Measurements from ENCODE around the gene PARD3B. TPM values are rescaled to one million over a fixed set of nuclear protein-coding genes. Genes with fewer than 3 reads are reported as not detected.

The PARD3B gene
- total RNA-seq, 1 donor from 2014 or later, result 10.3 TPM

DNA sequence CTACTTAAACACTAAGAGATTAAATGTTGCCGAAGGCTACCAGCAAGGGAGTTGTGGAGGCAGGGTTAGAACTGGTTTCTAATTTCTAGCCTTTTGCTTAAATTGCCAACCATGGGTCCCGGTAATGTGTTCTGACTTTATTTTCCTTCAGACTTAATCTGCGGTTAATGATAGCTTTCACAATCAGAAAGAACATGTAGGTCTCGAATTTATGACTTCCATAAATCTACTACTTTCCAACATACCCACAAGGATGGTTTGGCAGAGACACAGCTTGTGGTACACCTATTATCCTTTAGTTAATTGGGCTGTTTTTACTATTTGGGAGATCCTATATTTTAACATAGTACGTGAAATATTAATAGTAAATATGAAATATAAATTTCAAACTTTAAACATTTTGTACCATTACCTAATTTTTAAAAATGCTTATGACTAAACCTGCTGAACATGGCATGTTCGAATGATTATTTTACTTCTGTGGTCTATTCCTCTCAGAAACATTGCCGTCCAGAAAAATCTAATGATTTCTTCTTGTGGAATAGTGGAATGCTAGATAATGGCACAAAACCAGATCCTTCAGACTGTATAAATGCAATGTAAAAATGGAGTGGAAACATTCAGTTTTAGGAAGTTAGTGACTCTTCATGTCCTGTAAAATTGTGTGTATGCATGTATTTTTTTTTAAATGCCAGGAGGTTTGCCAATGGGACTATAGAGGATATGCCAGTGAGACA lies 41.3 kb downstream of the PARD3B start:
- no peak for DNase-seq (ENCODE audit: extremely low read depth, low read depth, low spot score)

DNA sequence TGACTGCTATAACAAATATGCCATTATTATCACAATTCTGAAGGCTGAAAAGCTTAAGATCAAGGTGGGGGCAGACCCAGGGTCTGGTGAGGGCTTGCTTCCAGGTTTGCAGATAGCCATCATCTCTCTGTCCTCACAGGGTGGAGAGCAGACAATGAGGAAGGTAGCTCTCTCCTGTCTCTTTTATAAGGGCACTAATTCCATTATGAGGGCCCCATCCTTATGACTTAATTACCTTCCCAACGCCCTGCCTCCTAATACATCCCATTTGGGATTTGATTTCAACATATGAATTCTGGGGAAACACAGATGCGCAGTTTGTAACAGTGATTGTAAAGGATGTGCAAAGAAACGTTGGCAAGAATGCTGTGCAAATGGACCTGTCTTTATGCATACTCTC lies 44.8 kb downstream of the PARD3B start:
- no peak for DNase-seq (ENCODE audit: extremely low read depth, low read depth, low spot score)

GRCh38 chr2:204591225-204591624 lies 46.0 kb downstream of the PARD3B start:
- no peak for DNase-seq (ENCODE audit: extremely low read depth, low read depth, low spot score)

DNA sequence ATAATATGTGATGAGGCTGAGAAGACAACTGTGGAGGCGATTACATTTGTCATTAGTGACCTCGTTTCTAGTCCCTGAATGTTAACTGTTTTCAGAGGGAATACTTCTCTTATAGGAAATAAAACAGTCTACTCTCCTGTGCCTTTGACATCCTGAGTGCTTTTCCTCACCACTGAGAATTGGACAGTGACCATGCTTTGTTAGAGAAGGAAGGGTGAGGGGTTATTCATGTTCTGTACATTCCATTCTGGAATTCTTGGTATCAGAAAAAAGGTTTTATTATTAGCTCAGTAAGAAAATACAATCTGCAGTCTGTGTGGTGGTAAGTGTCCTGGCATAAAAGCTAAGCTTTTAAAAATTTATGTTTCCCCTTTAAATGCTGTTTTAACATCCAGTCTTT lies 58.8 kb downstream of the PARD3B start:
- no peak for DNase-seq (ENCODE audit: extremely low read depth, low read depth, low spot score)

DNA sequence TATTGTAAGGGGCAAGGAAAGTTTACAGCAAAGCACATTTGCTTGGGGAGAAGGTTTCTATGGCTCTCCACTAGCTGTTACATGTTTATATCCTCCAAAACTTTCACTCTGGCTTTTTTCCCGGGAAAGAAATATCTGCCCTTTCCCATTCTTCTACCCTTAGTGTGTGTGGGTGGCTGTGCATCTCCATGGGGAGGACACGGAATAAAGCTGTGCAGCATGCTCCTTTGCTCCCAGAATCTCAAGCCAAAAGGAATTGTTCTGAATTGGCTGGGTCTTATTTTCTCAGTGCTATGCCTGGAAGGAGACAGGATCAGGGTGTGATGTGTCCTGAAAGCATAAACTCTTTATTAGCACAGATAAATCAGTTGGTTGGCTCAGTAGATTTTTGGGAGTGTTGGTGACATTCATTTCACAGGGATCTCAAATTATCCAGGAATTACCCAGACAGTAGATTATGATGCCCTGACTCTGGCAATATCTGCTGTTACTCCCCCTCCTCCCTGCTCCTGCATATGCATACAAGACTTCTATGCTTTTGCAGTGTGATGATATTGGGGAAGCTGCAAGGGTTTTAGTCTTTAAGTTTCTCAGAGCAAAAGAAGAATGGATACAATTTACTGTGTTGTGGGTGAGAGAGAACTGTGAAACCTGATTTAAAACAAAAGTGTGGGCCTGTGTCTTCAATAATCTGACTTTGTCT lies 63.1 kb downstream of the PARD3B start:
- DNase-seq (ENCODE audit: extremely low read depth, low read depth, low spot score), result no peak

GRCh38 chr2:204611017-204611631 lies 65.8 kb downstream of the PARD3B start:
- DNase-seq (ENCODE audit: extremely low read depth, low read depth, low spot score), result no peak

DNA sequence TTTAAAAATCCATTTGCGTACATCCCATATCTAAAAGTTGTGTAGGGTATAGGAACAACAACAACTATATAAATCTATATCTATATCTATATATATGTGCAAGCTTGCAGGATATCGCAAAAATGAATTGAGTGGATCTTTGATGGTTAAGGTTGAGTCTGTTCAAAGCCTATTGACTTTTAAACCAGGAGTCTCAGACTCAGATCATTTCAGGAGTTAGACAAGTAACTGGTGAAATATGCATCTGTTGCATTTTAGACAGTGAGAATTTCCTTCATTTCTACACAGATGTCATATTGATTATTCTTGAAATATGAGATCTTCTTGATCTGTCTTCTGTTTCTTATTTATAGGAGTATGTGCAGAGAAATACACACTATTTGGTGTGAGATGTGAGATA lies 66.5 kb downstream of the PARD3B start:
- no peak for DNase-seq (ENCODE audit: extremely low read depth, low read depth, low spot score)

- no peak for DNase-seq (ENCODE audit: extremely low read depth, low read depth, low spot score)
These were observed 68.4 kb downstream of the PARD3B start for GRCh38 chr2:204613635-204614034.

GRCh38 chr2:204615456-204615855 lies 70.2 kb downstream of the PARD3B start:
- no peak for DNase-seq (ENCODE audit: extremely low read depth, low read depth, low spot score)

DNA sequence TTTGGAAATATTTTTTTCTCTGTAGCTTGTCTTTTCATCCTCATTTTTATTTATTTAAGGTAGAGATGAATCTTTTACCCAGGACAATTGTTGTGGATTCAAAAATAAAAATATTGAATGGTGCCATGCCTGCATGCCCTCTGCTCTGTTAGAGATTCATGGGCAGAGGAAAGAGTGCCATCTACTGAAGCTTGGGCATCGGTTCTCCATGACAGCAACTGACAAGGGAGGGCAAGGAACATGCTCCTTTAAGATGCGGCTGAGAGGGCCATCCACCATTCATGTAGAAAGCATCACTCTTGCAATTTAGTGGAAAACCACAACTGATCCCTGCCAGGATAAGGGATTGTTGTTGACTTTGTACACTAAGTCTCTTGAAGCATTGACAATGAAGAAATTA lies 79.9 kb downstream of the PARD3B start:
- DNase-seq (ENCODE audit: extremely low read depth, low read depth, low spot score), result no peak

DNA sequence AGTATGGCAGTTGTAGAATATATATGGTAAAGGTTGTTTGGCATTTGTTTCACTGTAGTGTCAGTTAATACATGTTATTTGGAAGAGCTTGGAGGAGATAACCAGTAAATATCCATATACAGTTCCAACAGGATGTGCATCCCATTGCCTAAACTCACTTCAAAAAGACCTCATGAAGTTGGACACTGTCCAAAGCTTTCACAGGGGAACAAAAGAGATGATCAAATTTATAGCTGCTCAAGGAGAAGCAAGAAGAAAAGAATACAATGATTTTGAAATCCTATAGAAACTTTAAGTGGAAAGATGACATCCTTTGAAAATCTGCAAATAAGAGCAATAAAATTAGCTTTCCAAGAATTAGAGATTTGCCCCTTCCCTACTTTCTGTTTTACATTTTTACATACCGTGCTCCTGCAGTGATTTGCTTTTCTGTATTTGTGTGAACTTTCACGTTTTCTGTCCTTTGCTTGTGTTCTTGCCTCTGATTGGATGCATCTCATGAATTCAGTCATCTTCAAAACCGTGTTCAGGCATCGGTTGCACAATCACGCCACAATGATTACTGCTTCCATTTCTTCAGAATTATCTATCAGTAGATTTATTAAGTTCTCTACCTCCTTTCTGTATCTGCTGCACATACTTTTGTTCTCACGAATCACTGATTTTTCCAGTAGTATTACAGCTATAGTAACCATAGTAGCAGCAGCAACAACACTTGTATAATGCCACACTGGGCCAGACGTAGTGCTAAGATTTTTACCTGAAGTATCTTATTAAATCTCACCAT lies 83.8 kb downstream of the PARD3B start:
- DNase-seq (ENCODE audit: extremely low read depth, low read depth, low spot score), result no peak

- no peak for DNase-seq (ENCODE audit: extremely low read depth, low read depth, low spot score)
These were observed 87.1 kb downstream of the PARD3B start for GRCh38 chr2:204632410-204632809.

- no peak for DNase-seq (ENCODE audit: extremely low read depth, low read depth, low spot score)
These were observed 89.3 kb downstream of the PARD3B start for GRCh38 chr2:204634564-204634963.

GRCh38 chr2:204635478-204635877 lies 90.2 kb downstream of the PARD3B start:
- DNase-seq (ENCODE audit: extremely low read depth, low read depth, low spot score), result no peak

DNA sequence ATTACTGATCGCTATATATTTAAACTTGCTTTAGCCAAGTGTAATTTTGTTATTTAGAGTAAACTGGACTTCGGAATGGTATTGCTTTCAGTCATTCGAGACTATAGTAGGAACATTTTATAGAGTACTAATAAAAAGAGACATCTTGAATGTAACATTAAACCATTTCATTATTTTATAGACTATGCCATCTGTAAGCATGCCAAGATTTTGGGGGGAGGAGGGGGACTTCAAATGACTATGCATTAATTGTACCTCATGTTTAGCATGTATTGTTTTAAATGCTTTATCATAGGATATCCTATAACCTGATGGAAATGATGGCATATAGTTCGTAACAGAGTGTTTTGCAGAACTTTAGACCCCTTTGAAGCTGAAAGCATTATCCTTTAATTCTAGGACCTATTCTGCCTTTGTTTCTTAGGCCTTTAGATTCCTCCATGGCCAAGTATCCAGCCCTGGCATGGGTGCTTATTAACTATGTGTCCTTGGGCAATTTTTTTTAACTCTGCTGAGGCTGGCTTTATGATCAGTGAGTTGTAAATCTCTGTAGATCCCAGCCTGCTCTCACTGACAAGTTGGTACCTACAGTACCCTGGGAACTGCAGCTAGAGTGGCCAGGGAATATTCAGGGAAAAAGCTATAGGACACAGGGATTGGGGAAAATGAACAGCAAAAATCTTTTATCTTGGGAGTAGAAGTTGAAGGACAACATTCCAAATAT lies 93.4 kb downstream of the PARD3B start:
- no peak for DNase-seq (ENCODE audit: extremely low read depth, low read depth, low spot score)

DNA sequence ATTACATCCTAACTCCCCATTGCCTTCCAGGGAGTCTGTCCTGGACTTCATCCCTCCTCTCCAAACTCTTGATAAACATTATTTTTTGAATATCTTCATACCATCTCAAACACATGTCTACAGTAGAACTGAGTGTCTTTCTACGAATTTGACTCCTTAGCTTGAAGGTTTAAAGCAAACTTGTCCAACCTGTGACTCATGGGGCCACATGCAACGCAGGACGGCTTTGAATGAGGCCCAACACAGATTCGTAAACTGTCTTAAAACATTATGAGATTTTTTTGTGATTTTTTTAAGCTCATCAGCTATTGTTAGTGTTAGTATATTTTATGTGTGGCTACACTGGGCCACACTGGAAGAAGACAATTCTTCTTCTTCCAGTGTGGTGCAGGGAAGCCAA lies 98.1 kb downstream of the PARD3B start:
- DNase-seq (ENCODE audit: extremely low read depth, low read depth, low spot score), result no peak

GRCh38 chr2:204645018-204645773 lies 99.9 kb downstream of the PARD3B start:
- no peak for DNase-seq (ENCODE audit: extremely low read depth, low read depth, low spot score)

DNA sequence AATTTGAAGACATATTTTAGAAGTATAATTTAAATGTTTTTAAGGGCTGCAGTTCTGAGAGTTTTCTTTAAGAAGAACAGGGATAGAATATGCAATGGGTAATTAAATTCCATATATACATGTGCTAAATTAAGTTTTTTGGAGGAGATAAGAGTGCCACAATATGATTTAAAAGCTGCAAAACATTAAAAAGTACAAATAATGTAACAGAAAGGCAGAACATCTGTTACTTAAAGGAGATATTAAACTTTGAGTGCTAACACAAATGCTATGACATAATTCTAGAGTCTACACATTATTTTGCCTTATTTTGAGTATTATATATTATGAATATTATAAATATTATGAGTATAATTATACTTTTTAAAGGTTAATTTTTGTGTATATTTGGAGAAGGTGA lies 102.4 kb downstream of the PARD3B start:
- no peak for DNase-seq (ENCODE audit: extremely low read depth, low read depth, low spot score)

DNA sequence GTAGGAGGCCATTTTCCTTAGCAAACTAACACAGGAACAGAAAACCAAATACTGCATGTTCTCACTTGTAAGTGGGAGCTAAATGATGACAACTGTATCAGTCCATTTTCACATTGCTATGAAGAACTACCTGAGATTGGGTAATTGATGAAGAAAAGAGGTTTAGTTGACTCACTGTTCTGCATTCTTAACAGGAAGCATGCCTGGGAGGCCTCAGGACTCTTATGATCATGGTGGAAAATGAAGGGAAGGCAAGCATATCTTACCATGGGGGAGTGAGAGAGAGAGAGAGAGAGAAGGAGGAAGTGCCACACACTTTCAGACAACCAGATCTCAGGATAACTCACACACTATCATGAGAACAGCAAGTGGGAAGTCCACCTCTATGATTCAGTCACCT lies 105.3 kb downstream of the PARD3B start:
- DNase-seq (ENCODE audit: extremely low read depth, low read depth, low spot score), result no peak

GRCh38 chr2:204652063-204652462 lies 106.8 kb downstream of the PARD3B start:
- no peak for DNase-seq (ENCODE audit: extremely low read depth, low read depth, low spot score)

Measured in glomerular endothelial cell (primary cell).